NCI-H1930 (cell line): Measurements from ENCODE around the gene PDE8B.

Source experiments
- DNase-seq, 2 experiments: peaks; one replicate each; lab custom pipeline; 2025; lab: John Stamatoyannopoulos, UW

Gene PDE8B

GRCh38 chr5:77325921-77326541 is 115.6 kb downstream of the PDE8B start:
- DNase-seq: no peak

DNA sequence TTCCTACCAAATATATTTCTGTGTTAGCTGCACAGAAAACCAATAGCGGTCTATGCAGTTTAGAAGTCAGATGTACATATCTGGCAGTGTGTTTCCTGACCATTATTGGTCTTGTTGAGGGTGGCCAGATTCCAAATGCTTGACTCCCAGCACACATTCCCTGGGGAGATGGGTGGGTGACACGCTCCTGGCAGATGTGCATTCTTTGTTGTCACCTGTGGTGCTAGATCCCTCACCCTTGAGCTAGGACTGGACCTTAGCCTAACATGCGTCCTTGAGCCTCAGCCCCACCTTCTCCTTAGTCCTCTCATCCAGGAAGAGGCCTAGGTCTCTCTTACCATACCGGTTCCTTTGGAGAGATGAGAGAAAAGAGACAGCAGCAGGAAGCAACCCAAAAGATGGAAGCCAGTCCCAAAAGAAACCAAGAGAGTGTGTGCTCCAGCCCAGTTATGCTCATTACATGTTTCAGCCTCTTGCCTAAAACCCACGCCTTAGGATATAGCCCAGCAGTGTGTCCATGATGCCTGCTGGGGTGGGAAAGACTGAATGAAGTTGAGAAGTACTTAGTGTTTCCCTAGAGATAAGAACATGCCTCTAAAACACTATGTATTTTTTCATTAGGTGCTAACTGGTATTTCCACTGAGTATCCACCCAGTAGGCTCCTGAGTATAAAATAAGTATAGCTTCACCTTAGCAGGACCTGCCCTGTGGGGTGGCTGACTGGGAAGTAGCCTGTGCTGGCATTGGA is 116.7 kb downstream of the PDE8B start:
- no peak for DNase-seq

DNA sequence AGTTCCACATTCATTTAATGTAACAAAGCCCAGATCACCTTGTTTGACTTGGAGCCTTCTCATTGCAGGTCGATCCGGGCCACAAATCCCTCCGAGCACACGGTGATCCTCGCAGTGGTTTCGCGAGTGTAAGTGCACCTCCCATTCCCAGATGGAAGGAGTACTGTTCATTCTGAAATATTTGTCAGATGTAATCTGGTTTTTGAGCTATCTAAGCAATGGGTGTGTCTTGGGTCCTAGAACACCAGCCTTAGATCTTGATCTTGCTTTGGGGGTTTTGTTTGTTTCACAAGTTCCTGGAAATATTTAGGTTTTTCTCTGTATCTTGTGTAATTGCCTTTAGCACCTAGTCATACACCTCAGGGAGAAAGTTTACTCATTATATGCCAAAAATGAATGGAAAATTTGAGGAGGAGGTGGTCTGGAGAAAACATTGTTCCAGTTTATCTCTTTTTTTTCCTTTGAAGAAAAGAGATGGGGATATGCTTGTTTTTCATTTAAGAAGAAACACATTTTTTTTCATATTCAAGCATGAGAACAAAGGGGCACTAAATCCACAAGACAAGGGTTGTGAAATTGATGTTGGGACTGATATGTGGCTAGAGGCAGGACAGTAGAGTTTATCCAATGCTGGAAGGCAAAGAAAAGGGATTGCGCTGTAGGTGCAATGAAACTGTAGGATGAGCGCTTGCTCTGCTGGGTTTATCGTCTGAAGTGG is 118.6 kb downstream of the PDE8B start:
- no peak for DNase-seq

DNA sequence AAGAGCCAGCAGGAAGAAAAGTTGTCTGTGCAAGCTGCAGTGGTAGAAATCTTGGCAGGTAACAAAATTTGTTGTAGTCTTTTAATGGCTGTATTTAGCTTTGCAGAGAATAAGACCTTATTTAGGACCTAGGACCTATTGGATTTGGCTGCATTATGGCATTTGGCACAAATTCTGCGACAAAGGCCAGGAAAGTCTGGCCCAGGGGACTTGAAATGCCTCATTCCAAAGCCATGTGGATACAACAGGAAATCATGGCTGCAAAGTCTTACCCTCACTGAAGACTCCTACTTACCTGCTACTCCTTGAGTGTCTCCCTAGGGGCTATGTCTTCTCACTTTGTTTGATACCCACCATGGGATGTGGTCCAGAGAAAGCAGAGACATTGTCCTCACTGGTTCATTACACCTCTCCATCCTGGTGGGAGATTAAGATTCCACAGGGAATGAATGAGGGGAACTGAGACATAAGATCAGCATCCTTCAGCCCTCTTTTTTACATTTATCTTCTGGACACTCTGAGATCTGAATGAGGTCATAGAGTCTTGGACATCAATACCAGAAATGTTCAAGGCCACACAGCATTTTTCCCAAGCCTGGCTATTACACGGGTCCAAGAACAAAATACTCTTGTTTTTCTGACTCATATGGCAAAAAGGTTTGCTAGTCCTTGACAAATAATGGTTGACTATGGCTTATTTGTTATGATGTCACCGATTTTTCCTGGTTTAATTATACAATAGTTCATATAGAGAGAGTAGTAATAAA is 119.4 kb downstream of the PDE8B start:
- no peak for DNase-seq

GRCh38 chr5:77333036-77333435 is 122.6 kb downstream of the PDE8B start:
- no peak for DNase-seq

DNA sequence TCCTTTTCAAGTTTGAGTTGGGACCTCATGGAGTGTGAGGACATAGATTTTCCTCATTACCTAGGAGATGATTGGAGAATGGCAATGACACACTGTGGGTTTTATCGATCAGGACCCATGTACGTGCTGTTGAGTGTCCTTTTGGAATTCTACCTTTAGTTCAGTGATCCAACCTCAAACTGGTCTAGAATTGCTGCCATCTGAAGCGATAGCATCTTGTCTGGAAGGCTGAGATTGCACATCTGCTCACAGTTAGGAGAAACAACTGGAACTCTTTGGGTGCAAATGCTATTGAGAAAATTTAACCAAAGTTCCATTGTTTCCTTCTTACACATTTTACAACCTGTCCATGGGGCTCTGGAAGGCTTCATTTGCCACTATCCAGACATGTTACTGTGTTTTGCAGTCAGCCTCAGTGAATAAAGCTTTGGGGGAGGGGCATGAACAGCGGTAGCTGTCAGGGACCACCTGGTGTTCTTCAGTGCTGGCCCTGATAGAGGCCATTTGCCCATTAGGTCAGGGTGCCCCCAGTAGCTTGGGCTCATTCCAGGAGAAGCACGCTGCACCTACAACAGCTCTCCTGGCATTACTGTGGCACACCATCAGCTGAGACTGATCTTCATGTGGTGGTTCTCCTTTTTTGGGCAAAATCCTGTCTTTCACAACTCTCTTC is 123.1 kb downstream of the PDE8B start:
- DNase-seq: no peak

- DNase-seq: no peak
These were observed 126.8 kb downstream of the PDE8B start for GRCh38 chr5:77337246-77337645.

- no peak for DNase-seq
These were observed 127.2 kb downstream of the PDE8B start for GRCh38 chr5:77337686-77338085.

GRCh38 chr5:77339337-77339890 is 128.9 kb downstream of the PDE8B start:
- DNase-seq: no peak

- no peak for DNase-seq
These were observed 132.7 kb downstream of the PDE8B start for GRCh38 chr5:77343165-77343564.

- no peak for DNase-seq
These were observed 137.1 kb downstream of the PDE8B start for GRCh38 chr5:77347435-77348098.

DNA sequence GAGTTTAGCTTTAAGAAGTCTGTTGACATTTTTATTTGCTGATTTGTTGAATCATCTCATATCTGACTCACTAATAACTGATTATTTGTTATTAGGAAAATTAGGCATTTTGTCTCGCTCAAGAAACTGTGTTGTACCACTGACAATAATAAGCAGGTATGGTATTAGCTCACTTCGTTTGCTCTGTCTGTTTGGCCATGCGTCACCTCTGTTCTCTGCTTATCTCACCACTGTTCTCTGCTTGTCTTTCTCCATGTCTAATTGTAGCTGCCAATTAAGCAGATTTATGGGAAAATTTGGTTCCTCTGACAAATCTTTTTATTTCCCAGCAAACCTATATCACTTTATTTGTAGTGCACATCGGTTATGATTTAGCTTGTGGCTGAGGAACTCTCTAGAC is 142.8 kb downstream of the PDE8B start:
- no peak for DNase-seq

GRCh38 chr5:77354454-77354853 is 144.0 kb downstream of the PDE8B start:
- no peak for DNase-seq

DNA sequence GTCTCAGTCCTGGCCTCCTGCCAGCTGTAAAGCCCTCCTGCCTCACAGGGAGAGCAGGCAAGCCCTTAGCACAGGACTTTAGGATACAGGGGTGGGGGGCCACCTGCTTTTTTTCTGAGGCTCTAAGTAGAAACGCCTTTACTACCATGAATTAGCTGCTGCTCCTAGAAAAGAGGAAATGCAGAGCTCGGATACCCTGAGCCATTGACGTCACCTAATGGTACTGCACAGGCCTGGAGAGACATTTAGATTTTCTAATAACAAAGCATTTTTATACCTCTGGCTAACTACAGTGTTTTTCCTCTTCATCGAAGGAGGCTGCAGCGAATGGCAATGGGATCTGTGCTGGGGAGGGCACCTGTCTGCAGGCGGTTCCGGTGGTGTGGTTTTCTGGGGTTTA is 144.6 kb downstream of the PDE8B start:
- DNase-seq: no peak

DNA sequence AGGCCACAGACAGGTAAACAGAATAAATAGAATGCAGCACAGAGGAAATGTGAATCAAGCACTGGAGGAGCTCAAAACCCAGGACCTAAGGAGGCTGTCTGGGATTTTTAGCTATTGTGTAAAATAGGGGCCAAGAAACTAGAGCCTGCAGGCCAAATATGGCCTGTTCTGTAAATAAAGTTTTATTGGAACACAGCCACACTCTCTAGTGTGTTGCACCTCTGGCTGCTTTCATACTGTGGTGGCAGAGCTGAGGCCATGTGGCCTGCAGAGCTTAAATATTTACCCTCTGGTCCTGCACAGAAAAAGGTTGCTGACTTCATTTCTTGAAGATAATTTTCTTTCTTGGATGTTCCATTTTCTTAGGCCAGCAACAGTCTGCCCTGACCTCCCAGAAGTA is 145.3 kb downstream of the PDE8B start:
- DNase-seq: no peak

GRCh38 chr5:77356740-77357139 is 146.3 kb downstream of the PDE8B start:
- no peak for DNase-seq

DNA sequence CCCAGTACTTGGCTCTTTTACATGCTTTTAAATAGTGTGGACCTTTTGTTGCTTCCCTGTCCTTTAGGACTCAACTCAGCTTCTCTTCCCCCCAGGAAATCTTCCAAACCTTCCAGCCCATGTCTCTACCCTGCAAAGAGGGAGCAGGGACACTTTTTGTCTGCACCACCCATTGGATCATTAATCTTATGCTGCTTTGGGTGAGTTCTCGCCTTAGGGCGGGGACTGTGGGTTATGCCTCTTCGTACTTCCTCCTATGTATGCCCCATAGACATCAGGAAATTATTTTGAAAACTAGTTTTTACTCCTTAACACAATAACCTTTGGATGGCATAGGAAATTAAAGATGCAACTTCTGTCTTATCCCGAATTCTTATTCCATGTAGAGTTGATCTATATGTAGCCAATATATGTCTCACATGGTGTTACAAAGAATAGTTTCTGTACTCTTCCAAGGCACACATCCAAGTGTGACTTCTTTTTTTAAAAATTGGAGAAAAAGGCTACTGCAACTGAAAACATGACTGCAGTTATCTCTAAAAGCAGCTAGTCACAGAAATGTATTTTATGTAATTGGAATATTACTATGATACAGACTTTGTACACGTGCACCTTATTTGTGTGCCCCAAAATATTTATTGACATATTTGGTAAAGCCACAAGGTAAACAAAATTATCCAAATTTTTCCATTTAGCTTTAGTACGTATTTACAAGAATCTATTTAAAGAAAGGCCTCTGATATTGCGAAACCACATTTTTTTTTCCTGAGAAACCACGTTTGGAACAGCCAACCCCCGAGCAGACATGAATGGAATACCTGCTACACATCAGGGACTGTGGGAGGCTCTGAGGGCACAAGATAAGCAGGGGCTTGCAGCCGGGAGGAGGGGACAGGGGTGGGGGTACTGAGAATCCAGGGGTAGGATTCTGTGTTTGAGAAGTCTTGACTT is 148.1 kb downstream of the PDE8B start:
- no peak for DNase-seq

GRCh38 chr5:77359231-77359630 is 148.8 kb downstream of the PDE8B start:
- no peak for DNase-seq

DNA sequence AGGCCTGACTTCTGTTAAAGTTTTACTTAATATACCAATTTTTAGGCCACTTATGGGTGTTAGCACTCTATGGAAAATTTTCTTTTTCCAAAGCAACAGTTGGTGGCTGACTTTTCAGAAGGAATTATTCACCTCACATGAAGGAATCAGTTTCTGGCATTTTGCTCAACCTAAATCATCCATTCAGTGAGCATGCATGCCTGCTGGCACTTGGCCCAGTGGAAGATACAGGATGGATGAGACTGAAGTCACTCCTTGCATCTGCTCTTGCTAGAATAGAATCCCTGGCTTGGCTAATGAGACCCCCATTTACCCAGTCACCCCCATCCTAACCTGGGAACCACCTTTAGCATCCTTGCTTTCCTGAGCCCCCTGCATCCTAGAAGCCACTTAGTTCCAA is 149.9 kb downstream of the PDE8B start:
- no peak for DNase-seq

GRCh38 chr5:77360973-77361372 is 150.5 kb downstream of the PDE8B start:
- DNase-seq: no peak
